K562 (cell line): Measurements from ENCODE around the gene PPP1R37. TPM values are rescaled to one million over a fixed set of nuclear protein-coding genes. Genes with fewer than 3 reads are reported as not detected.

Experiments
- HNRNPLL ChIP-seq: fragments of 200-400 bp; formaldehyde crosslinking; IDR thresholded peaks from 2 replicates; pipeline ENCODE4 v1.6.1; 2017; ENCODE audit warnings: low read length, low read depth, mild to moderate bottlenecking; ENCODE audit not compliant: poor library complexity, severe bottlenecking
- MLLT1 ChIP-seq, 2 experiments: fragments of 450-650 bp; IDR thresholded peaks; 2 replicates each; pipeline ENCODE4 v1.6.1; 2016
- ZNF143 ChIP-seq: sonication (generic); formaldehyde crosslinking; IDR thresholded peaks from 2 replicates; pipeline ENCODE4 v1.9.0; 2022; ENCODE audit warnings: mild to moderate bottlenecking, missing genetic modification reagents
- polyA plus RNA-seq, 8 experiments: library from polyadenylated mRNA; depleted of rRNA in 4 of 8; stranded (reverse) in 5 of 8; unstranded in 3 of 8; fragments of >200 nt; fragmentation: Nextera tagmentation in 2 of 8; fragmentation: Illumina TruSeq in 1 of 8; extraction: Ambion mirVana in 2 of 8; extraction: Trizol in 1 of 8; gene quantifications; 2 replicates each; pipeline versions ENCODE4 v1.2.1 to v1.2.3, GENCODE V29; 2011 to 2014; ENCODE audit warnings: inconsistent platforms in 1 of 8, missing spikeins in 1 of 8
- total RNA-seq, 7 experiments: library from RNA; depleted of rRNA in 6 of 7; stranded (reverse); fragments of >200 nt in 6 of 7; fragmentation: Illumina TruSeq in 2 of 7; extraction: Trizol in 2 of 7; gene quantifications; 2 replicates each; pipeline versions ENCODE4 v1.2.1 to v1.2.3, GENCODE V29; 2011 to 2021; ENCODE audit warnings: low replicate concordance in 1 of 7
- TF ChIP-seq, protein P1 (sequence below): sonication (generic); formaldehyde crosslinking; IDR thresholded peaks from 2 replicates; pipeline ENCODE4 v1.8.0; 2022; ENCODE audit warnings: mild to moderate bottlenecking, missing genetic modification reagents

Gene PPP1R37
- total and polyA plus RNA-seq, 9 of the 15 experiments (the other 6 are each of a cell fraction or from before 2014, with no cell fraction given): 0.04 to 20.3 (median 7.3) TPM

GRCh38 chr19:45066921-45067661 is 25.9 kb upstream of the PPP1R37 start (continued):
- TF ChIP-seq, protein P1, sequence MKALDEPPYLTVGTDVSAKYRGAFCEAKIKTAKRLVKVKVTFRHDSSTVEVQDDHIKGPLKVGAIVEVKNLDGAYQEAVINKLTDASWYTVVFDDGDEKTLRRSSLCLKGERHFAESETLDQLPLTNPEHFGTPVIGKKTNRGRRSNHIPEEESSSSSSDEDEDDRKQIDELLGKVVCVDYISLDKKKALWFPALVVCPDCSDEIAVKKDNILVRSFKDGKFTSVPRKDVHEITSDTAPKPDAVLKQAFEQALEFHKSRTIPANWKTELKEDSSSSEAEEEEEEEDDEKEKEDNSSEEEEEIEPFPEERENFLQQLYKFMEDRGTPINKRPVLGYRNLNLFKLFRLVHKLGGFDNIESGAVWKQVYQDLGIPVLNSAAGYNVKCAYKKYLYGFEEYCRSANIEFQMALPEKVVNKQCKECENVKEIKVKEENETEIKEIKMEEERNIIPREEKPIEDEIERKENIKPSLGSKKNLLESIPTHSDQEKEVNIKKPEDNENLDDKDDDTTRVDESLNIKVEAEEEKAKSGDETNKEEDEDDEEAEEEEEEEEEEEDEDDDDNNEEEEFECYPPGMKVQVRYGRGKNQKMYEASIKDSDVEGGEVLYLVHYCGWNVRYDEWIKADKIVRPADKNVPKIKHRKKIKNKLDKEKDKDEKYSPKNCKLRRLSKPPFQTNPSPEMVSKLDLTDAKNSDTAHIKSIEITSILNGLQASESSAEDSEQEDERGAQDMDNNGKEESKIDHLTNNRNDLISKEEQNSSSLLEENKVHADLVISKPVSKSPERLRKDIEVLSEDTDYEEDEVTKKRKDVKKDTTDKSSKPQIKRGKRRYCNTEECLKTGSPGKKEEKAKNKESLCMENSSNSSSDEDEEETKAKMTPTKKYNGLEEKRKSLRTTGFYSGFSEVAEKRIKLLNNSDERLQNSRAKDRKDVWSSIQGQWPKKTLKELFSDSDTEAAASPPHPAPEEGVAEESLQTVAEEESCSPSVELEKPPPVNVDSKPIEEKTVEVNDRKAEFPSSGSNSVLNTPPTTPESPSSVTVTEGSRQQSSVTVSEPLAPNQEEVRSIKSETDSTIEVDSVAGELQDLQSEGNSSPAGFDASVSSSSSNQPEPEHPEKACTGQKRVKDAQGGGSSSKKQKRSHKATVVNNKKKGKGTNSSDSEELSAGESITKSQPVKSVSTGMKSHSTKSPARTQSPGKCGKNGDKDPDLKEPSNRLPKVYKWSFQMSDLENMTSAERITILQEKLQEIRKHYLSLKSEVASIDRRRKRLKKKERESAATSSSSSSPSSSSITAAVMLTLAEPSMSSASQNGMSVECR (CRISPR knock-in tag): no peak
- TF ChIP-seq ZNF143 (CRISPR knock-in tag) (no peak), HNRNPLL (no peak), MLLT1 (IDR thresholded peaks at IDR 0.05) (no peak)
